ENCODE results near the gene CADM4.
"Not testable (repeated sequence)": the region's sequence is repeated elsewhere in the genome, so short reads cannot be mapped to it uniquely, and the experiment has no call there.

The CADM4 gene

GRCh38 chr19:43639519-43640423 is at the start of gene CADM4:
Gene CADM4 (minus strand): TSS chr19:43639850. CDS start chr19:43639790, 60 bp downstream.
- peak; percentile 20 for DNase-seq (ENCODE audit: low read depth in 2 of 2)

- no peak for DNase-seq (ENCODE audit: low read depth in 2 of 2)
Observed at GRCh38 chr19:43688059-43688701, 48.5 kb upstream of the CADM4 start.

- no peak for DNase-seq (ENCODE audit: low read depth in 2 of 2)
Observed at GRCh38 chr19:43687660-43687997, 48.0 kb upstream of the CADM4 start.

- no peak for DNase-seq (ENCODE audit: low read depth in 2 of 2)
Observed at GRCh38 chr19:43684326-43684725, 44.7 kb upstream of the CADM4 start.

- DNase-seq (ENCODE audit: low read depth in 2 of 2) = no peak
Observed at GRCh38 chr19:43683905-43684304, 44.3 kb upstream of the CADM4 start.

- DNase-seq (ENCODE audit: low read depth in 2 of 2) = no peak
Observed at GRCh38 chr19:43682824-43683661, 43.4 kb upstream of the CADM4 start.

GRCh38 chr19:43682269-43682668 is 42.6 kb upstream of the CADM4 start:
- not testable (repeated sequence) for DNase-seq (ENCODE audit: low read depth in 2 of 2)

GRCh38 chr19:43681821-43682220 is 42.2 kb upstream of the CADM4 start:
- DNase-seq (ENCODE audit: low read depth in 2 of 2) = no peak

GRCh38 chr19:43678512-43679261 is 39.0 kb upstream of the CADM4 start:
- DNase-seq (ENCODE audit: low read depth in 2 of 2) = no peak

GRCh38 chr19:43675906-43676305 is 36.3 kb upstream of the CADM4 start:
- DNase-seq (ENCODE audit: low read depth in 2 of 2) = no peak

- no peak for DNase-seq (ENCODE audit: low read depth in 2 of 2)
Observed at GRCh38 chr19:43675269-43675879, 35.7 kb upstream of the CADM4 start.

- DNase-seq (ENCODE audit: low read depth in 2 of 2) = no peak
Observed at GRCh38 chr19:43674596-43674995, 34.9 kb upstream of the CADM4 start.

GRCh38 chr19:43674183-43674582 is 34.5 kb upstream of the CADM4 start:
- DNase-seq (ENCODE audit: low read depth in 2 of 2) = no peak

- no peak for DNase-seq (ENCODE audit: low read depth in 2 of 2)
Observed at GRCh38 chr19:43673637-43674036, 34.0 kb upstream of the CADM4 start.

GRCh38 chr19:43672061-43672679 is 32.5 kb upstream of the CADM4 start:
- no peak for DNase-seq (ENCODE audit: low read depth in 2 of 2)

- peak; percentile 94 to 99 for DNase-seq (ENCODE audit: low read depth in 2 of 2)
Observed at GRCh38 chr19:43668406-43669109, 28.9 kb upstream of the CADM4 start.

GRCh38 chr19:43667876-43668405 is 28.3 kb upstream of the CADM4 start:
- DNase-seq (ENCODE audit: low read depth in 2 of 2) = peak in 1 of 2 donors; percentile 97

GRCh38 chr19:43667126-43667875 is 27.7 kb upstream of the CADM4 start:
- no peak for DNase-seq (ENCODE audit: low read depth in 2 of 2)

- DNase-seq (ENCODE audit: low read depth in 2 of 2) = no peak
Observed at GRCh38 chr19:43664018-43664417, 24.4 kb upstream of the CADM4 start.
